ENCODE results near the gene IP6K1.
A peak's percentile ranks its signal among the peaks of the same experiment; 100 is the strongest.
"Not testable (repeated sequence)": the region's sequence is repeated elsewhere in the genome, so short reads cannot be mapped to it uniquely, and the experiment has no call there.

IP6K1 gene

GRCh38 chr3:49712631-49713317 is 73.6 kb downstream of the IP6K1 start:
- FAIRE-seq (no peak), DNase-seq (ENCODE audit: low spot score) (no peak)

DNA sequence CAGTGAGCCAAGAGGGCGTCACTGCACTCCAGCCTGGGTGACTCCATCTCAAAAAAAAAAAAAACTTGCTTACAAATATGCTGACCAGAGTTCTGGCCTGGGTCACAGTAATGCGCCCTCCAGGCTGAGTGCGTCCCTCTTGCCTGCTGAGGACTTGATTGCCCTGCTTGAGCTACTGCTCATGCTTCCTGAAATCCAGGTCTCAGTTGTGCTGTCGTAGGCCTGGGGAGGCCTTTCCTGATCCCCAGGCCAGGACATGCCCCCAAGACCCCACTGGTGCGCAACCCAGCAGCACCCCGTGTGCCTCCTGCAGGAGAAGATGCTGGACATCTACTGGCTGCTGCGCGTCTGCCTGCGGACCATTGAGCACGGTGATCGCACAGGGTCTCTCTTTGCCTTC is 74.2 kb downstream of the IP6K1 start:
- DNase-seq (ENCODE audit: low spot score) (no peak), FAIRE-seq (no peak)

GRCh38 chr3:49711489-49711888 is 74.9 kb downstream of the IP6K1 start:
- FAIRE-seq, result no peak
- DNase-seq (ENCODE audit: low spot score), result no peak

- no peak for FAIRE-seq
- DNase-seq (ENCODE audit: low spot score), result no peak
Observed at GRCh38 chr3:49709852-49710251, 76.5 kb downstream of the IP6K1 start.

DNA sequence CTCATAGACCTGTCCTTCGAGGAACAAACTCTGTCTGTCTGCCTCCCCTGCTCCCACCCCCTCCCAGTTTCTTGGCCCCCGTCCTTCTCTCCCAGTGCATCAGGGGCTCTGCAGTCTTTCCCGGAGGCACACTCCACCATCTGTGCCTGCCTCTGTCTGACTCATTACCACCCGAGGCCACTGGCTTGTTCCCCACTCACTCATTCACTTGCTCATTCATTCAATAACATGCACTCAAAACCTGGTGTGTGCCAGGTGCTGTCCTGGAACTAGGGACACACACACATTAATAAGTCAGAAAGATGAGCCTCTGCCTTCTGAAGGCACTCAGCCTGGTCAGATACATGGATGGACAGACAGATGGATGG is 79.2 kb downstream of the IP6K1 start:
- FAIRE-seq, result no peak

DNA sequence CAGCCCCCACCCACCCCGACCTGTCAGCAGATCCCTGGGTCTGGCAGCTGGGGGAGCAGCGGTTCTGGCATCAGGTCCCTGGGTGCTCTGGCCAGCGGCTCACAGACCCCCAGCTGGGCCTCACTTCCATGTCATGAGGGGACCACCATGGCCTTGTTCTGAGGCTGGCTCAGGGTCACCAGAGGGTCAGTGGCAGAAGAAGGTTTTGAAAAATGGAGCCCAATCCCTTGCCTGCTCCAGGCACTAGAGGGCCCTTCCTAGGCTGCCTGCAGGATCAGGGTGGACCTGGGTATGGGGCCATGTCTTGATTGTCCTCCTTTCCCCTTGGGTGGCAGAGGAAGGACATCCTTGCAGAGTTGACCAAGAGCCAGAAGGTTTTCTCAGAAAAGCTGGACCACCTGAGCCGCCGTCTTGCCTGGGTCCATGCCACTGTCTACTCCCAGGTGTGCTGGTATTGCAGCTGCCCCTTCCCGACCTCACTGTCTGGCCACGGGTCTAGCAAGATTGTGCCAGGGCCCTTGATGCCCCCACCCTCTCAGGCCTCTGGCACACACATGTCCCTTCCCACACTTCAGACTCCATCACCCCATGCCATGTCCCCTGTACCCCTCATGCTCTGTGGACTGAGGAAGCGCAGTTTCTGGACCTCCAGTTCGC is 79.8 kb downstream of the IP6K1 start:
- FAIRE-seq (no peak), DNase-seq (ENCODE audit: low spot score) (no peak)

More for the DNA sequence above, 79.2 kb downstream of the IP6K1 start:
- no peak for DNase-seq (ENCODE audit: low spot score)

- FAIRE-seq, result no peak
- DNase-seq (ENCODE audit: low spot score), result no peak
Observed at GRCh38 chr3:49705390-49705960, 80.9 kb downstream of the IP6K1 start.

GRCh38 chr3:49704629-49705028 is 81.7 kb downstream of the IP6K1 start:
- DNase-seq (ENCODE audit: low spot score) (no peak), FAIRE-seq (no peak)

DNA sequence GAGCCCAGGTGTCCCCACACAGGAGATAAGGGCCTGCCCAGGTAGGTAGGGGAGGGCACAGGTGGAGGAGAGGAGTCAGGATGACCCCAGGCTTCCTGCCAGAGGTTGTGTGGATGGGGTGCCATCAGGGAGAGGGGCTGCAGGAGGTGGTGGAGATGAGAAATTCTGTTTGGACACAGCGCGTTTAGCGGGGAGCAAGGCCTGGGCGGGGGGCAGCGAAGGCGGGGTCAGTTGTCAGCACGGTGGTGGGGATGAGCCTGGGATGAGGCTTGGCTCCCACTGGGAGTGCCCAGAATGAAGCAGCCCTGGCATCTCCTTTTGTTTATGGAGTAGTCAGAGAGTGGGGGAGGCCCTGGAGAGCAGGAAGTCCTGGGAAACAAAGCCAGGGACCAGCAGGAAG is 82.4 kb downstream of the IP6K1 start:
- FAIRE-seq, result no peak

GRCh38 chr3:49703443-49703927 is 82.9 kb downstream of the IP6K1 start:
- no peak for FAIRE-seq
- peak; percentile 50 for DNase-seq (ENCODE audit: low spot score)

More for the DNA sequence above, 82.4 kb downstream of the IP6K1 start:
- no peak for DNase-seq (ENCODE audit: low spot score)

- no peak for FAIRE-seq
- DNase-seq (ENCODE audit: low spot score), result no peak
Observed at GRCh38 chr3:49702672-49703071, 83.7 kb downstream of the IP6K1 start.

- no peak for FAIRE-seq
- DNase-seq (ENCODE audit: low spot score), result no peak
Observed at GRCh38 chr3:49701388-49702077, 84.8 kb downstream of the IP6K1 start.

- FAIRE-seq (no peak), DNase-seq (ENCODE audit: low spot score) (no peak)
Observed at GRCh38 chr3:49700453-49701128, 85.8 kb downstream of the IP6K1 start.

DNA sequence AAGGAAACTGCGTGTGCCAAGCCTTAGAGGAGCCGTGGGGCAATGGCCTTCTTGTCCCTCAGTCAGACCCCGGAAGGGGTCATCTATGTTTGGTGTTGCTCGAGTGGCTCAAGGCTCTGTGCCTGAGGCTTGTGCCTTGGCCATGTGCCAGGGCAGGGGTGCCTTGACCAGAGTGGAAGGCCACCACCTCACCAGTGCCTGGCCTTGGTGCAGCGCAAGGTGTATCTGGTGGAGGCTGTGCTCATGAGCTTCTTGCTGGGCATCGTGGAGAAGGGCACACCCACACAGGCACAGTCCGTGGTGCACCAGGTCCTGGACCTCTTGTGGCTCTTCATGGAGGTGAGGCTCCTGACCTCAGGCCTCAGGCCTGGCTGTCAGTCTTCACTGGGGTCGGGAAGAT is 86.3 kb downstream of the IP6K1 start:
- no peak for DNase-seq (ENCODE audit: low spot score)
- no peak for FAIRE-seq

- FAIRE-seq, result no peak
- no peak for DNase-seq (ENCODE audit: low spot score)
Observed at GRCh38 chr3:49699281-49699979, 86.9 kb downstream of the IP6K1 start.

- FAIRE-seq; DNase-seq (ENCODE audit: low spot score): not testable (repeated sequence)
Observed at GRCh38 chr3:49695350-49696015, 90.9 kb downstream of the IP6K1 start.

DNA sequence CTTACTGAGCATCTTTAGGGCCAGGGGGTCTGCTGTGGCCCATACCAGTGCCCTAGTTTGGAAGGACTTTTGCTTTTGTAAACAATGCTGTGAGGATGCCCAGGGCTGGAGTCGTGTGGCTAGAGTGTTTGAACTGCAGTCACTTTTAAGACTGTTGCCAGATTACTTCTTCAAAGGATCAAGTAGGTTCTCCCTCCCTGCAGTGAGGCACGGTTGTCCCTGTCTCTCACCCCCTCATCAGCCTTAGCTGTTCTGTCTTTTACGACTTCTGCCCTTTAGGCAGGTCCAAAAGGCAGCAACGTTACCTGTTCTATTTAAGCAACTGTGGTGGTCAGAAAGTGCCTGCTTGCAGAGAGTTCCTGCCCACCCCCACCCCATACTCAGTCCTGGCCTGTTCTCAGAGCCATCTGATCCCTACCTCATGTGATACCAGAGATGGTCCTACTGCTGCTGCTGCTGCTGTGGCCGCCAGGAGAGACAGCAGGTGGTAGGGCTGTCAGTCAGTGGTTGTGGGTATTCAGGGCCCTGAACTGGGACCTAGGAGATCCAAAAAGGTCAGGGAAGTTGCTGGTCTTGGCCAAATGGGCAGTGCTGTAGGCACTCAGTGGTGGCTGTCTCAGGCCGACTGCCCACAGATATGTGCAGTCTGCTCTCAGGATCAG is 91.8 kb downstream of the IP6K1 start:
- DNase-seq (ENCODE audit: low spot score); FAIRE-seq: not testable (repeated sequence)

DNA sequence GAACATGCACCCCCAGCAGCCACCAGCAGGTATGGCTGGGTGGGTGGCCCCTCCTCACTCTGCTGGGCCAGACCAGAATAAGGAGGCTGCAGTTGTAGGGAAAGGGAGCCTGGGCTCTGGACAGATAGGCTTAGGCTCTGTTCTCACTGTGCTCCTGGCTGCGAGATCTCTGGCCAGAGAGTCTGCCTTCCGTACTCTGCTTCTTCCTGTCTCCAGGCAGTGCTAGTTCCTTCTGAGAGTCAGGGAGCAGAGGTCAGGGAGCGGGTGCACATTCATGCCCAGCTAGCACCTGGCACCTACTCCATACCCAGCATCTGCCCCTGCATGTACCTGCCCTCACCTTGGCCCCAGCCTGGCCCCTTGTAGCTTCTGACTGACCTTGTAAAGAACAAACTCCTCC is 94.9 kb downstream of the IP6K1 start:
- not testable (repeated sequence) for DNase-seq (ENCODE audit: low spot score); FAIRE-seq

DNA sequence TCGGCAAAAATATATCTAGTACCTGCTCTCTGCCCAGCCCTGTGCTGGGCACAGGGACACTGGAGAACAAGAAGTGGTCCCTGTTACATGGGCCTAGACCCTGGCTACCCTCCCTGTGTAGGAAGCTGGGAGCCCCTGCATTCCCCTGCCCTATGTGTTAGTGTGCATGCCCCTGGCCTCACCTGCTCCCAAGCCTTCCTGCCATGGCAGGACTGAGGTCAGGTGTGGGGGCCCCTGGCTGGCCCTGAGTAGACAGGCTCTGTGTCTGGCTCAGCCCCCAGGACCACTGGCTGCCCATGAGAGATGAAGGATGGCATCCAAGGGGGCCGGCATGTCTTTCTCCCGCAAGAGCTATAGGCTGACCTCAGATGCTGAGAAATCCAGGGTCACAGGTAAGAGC is 95.5 kb downstream of the IP6K1 start:
- not testable (repeated sequence) for FAIRE-seq; DNase-seq (ENCODE audit: low spot score)
